Measurements from ENCODE around the gene SNHG17. TPM values are rescaled to one million over a fixed set of nuclear protein-coding genes. Genes with fewer than 3 reads are reported as not detected.
A peak's percentile ranks its signal among the peaks of the same experiment; 100 is the strongest.
"Not testable (repeated sequence)": the region's sequence is repeated elsewhere in the genome, so short reads cannot be mapped to it uniquely, and the experiment has no call there.

SNHG17 gene
- total RNA-seq = 100 to 1,000 TPM; 119 to 137 TPM

- peaks cover 13 to 31% of the 10 kb centered on the region in 2 donors for H3K36me3 Mint-ChIP-seq (ENCODE audit: insufficient read depth in 2 of 2)
- H3K27ac Mint-ChIP-seq = peak within 1 kb of the TSS; percentile 98
- peak; percentile 90 to 93 for DNase-seq
- H3K27me3 Mint-ChIP-seq (ENCODE audit: low read depth) = peaks cover 12% of the 10 kb centered on the region
- peaks cover 44% of the 10 kb centered on the region for H3K4me1 Mint-ChIP-seq (ENCODE audit: low read depth)
- ATAC-seq (replicated peaks in 1 of 2) = peak; percentile 89 to 91
- H3K9me3 Mint-ChIP-seq = peaks cover 0 to 2% of the 10 kb centered on the region in 2 donors
- peak within 1 kb of the TSS; percentile 95 to 98 for H3K4me3 Mint-ChIP-seq
Observed at GRCh38 chr20:38434770-38435554, at the start of gene SNHG17. TSS of gene SNHG17 (minus strand) at chr20:38435328.

DNA sequence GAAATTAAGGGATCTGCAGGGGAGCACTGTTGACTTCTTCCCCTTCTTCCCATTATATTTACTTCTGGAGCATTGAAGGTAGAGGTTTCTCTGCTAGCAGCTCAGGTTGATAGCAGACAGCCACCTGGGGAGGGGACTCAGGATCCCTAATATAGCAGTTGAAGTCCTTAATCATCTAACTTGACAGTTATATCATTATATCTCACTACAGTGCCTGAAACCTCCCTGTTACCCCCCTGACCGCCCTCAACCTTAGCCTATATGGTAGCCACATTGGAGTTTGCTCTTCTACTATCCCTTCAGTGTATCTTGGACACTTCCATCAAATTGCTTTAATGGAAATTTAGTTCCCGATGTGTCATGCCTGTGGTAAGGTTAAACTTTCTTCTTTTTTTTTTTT is 44.5 kb upstream of the SNHG17 start:
- H3K4me3 Mint-ChIP-seq = no peak overlapping the region
- H3K9me3 Mint-ChIP-seq = peaks cover 1 to 2% of the 10 kb centered on the region in 2 donors
- ATAC-seq (replicated peaks in 1 of 2) (no peak), DNase-seq (no peak)
- H3K4me1 Mint-ChIP-seq (ENCODE audit: low read depth) = peaks cover 33% of the 10 kb centered on the region
- H3K27me3 Mint-ChIP-seq (ENCODE audit: low read depth) = no peaks in the 10 kb centered on the region
- peak overlapping the region; percentile 80 for H3K27ac Mint-ChIP-seq
- H3K36me3 Mint-ChIP-seq (ENCODE audit: insufficient read depth in 2 of 2) = peaks cover 3 to 7% of the 10 kb centered on the region in 2 donors

DNA sequence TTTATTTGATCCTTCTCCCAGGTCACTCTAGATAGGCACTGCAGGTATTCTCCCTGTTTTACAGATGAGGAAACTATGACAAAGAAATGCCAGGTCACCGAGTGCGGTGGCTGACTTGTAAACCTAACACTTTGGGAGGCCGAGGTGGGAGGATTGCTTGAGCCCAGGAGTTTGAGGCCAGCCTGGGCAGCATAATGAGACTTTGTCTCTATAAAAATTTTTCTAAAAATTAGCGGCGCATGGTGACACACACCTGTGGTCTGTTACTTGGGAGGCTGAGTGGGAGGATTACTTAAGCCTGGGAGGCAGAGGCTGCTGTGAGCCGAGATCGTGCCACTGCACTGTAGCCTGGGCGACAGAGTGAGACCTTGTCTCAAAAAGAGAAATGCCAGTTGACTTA is 42.6 kb upstream of the SNHG17 start:
- no peak for ATAC-seq (replicated peaks in 1 of 2)
- Mint-ChIP-seq H3K9me3 (peaks cover 1 to 2% of the 10 kb centered on the region in 2 donors), H3K27ac (no peak overlapping the region), H3K4me1 (ENCODE audit: low read depth) (peaks cover 47% of the 10 kb centered on the region), H3K27me3 (ENCODE audit: low read depth) (no peaks in the 10 kb centered on the region), H3K4me3 (no peak overlapping the region), H3K36me3 (ENCODE audit: insufficient read depth in 2 of 2) (peaks cover 3 to 7% of the 10 kb centered on the region in 2 donors)
- DNase-seq = no peak

- ATAC-seq (replicated peaks in 1 of 2) (no peak), DNase-seq (no peak)
- Mint-ChIP-seq H3K27me3 (ENCODE audit: low read depth) (no peaks in the 10 kb centered on the region), H3K27ac (peak overlapping the region; percentile 72), H3K4me3 (peak overlapping the region; percentile 89), H3K9me3 (no peaks in the 10 kb centered on the region), H3K4me1 (ENCODE audit: low read depth) (peaks cover 47% of the 10 kb centered on the region), H3K36me3 (ENCODE audit: insufficient read depth in 2 of 2) (peaks cover 0 to 1% of the 10 kb centered on the region in 2 donors)
Observed at GRCh38 chr20:38473367-38473795, 38.3 kb upstream of the SNHG17 start.

GRCh38 chr20:38472513-38473366 is 37.6 kb upstream of the SNHG17 start, which contains the start of gene RALGAPB:
TSS of gene RALGAPB (plus strand) at chr20:38472843. CDS start at chr20:38488433, 15,590 bp downstream.
- Mint-ChIP-seq H3K4me1 (ENCODE audit: low read depth) (peaks cover 47% of the 10 kb centered on the region), H3K4me3 (peak within 1 kb of the TSS; percentile 89)

DNA sequence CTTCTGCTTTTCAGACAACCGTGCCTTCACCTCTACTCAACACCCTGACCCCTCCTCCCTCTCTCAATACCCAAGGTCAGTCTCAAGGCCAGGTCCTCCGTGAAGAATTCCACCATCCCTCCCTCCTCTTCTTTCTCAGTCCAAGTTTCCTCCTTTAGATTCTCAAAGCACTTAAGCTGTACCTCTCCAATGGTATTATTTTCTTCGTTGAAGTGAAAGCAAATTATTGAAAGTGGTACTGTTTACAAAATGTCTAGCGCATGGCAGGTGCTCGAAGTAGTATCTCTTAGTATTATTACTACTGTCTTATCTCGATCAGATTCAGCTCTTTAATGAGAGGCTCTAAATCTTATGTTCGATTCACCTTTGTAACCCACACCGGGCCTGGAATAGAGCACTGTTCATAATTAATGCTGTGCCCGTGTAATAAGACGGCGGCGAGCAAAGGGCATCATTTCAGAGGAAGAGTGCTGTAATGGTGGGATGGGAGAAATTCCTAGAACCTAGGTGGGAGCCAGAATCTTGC is 36.9 kb upstream of the SNHG17 start:
- no peaks in the 10 kb centered on the region for H3K9me3 Mint-ChIP-seq
- peaks cover 0 to 1% of the 10 kb centered on the region in 2 donors for H3K36me3 Mint-ChIP-seq (ENCODE audit: insufficient read depth in 2 of 2)
- ATAC-seq (replicated peaks in 1 of 2) (peak in 1 of 2 donors; percentile 3), DNase-seq (no peak)
- H3K27me3 Mint-ChIP-seq (ENCODE audit: low read depth) = no peaks in the 10 kb centered on the region
- H3K4me1 Mint-ChIP-seq (ENCODE audit: low read depth) = peaks cover 47% of the 10 kb centered on the region
- peak overlapping the region; percentile 87 to 89 for H3K4me3 Mint-ChIP-seq
- peak overlapping the region; percentile 74 for H3K27ac Mint-ChIP-seq

More at GRCh38 chr20:38472513-38473366, 37.6 kb upstream of the SNHG17 start, which contains the start of gene RALGAPB:
- ATAC-seq (replicated peaks in 1 of 2) (peak; percentile 91 to 96), DNase-seq (peak; percentile 96 to 98)
- Mint-ChIP-seq H3K36me3 (ENCODE audit: insufficient read depth in 2 of 2) (peaks cover 0 to 1% of the 10 kb centered on the region in 2 donors), H3K27ac (peak within 1 kb of the TSS; percentile 74), H3K27me3 (ENCODE audit: low read depth) (no peaks in the 10 kb centered on the region), H3K9me3 (no peaks in the 10 kb centered on the region)

DNA sequence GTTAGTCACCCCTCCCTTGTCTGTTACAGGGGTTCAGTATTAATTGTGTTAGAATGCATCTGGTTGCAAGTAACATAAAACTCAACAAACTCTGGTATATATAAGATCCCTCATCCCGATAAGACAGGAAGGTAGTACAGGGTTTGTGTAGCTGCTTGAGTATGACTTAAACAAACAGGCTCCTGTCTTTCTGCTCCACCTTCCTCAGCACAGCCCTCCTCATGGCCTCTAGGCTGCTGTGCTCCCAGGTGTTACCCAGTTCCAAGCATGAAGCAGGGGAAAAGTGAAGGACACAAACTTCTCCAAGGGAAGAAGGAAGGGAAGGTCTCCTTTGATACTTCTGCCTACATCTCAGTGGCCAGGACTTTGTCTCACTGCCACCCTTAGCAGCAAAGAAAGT is 36.1 kb upstream of the SNHG17 start:
- Mint-ChIP-seq H3K27me3 (ENCODE audit: low read depth) (no peaks in the 10 kb centered on the region), H3K36me3 (ENCODE audit: insufficient read depth in 2 of 2) (no peaks in the 10 kb centered on the region), H3K4me1 (ENCODE audit: low read depth) (peaks cover 41% of the 10 kb centered on the region), H3K4me3 (no peak overlapping the region), H3K9me3 (no peaks in the 10 kb centered on the region), H3K27ac (no peak overlapping the region)
- ATAC-seq (replicated peaks in 1 of 2) (no peak), DNase-seq (no peak)

- Mint-ChIP-seq H3K9me3 (no peaks in the 10 kb centered on the region), H3K27me3 (ENCODE audit: low read depth) (no peaks in the 10 kb centered on the region), H3K36me3 (ENCODE audit: insufficient read depth in 2 of 2) (no peaks in the 10 kb centered on the region), H3K27ac (no peak overlapping the region), H3K4me1 (ENCODE audit: low read depth) (peaks cover 4% of the 10 kb centered on the region), H3K4me3 (no peak overlapping the region)
- no peak for ATAC-seq (replicated peaks in 1 of 2)
- DNase-seq = no peak
Observed at GRCh38 chr20:38466983-38467382, 31.9 kb upstream of the SNHG17 start.

- ATAC-seq (replicated peaks in 1 of 2) = no peak
- no peaks in the 10 kb centered on the region for H3K9me3 Mint-ChIP-seq
- H3K27ac Mint-ChIP-seq = no peak overlapping the region
- H3K27me3 Mint-ChIP-seq (ENCODE audit: low read depth) = no peaks in the 10 kb centered on the region
- no peak overlapping the region for H3K4me3 Mint-ChIP-seq
- H3K4me1 Mint-ChIP-seq (ENCODE audit: low read depth) = no peaks in the 10 kb centered on the region
- no peak for DNase-seq
- no peaks in the 10 kb centered on the region for H3K36me3 Mint-ChIP-seq (ENCODE audit: insufficient read depth in 2 of 2)
Observed at GRCh38 chr20:38466171-38466570, 31.0 kb upstream of the SNHG17 start.

- not testable (repeated sequence) for DNase-seq; ATAC-seq (replicated peaks in 1 of 2); H3K9me3 Mint-ChIP-seq; H3K4me3 Mint-ChIP-seq; H3K27me3 Mint-ChIP-seq (ENCODE audit: low read depth); H3K27ac Mint-ChIP-seq; H3K36me3 Mint-ChIP-seq (ENCODE audit: insufficient read depth in 2 of 2); H3K4me1 Mint-ChIP-seq (ENCODE audit: low read depth)
Observed at GRCh38 chr20:38461569-38461968, 26.4 kb upstream of the SNHG17 start.

DNA sequence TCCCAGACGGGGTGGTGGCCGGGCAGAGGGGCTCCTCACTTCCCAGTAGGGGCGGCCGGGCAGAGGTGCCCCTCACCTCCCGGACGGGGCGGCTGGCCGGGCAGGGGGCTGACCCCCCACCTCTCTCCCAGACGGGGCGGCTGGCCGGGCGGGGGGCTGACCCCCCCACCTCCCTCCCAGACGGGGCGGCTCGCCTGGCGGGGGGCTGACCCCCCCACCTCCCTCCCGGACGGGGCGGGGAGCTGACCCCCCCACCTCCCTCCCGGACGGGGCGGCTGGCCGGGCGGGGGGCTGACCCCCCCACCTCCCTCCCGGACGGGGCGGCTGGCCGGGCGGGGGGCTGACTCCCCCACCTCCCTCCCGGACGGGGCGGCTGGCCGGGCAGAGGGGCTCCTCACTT is 26.0 kb upstream of the SNHG17 start:
- H3K4me1 Mint-ChIP-seq (ENCODE audit: low read depth); H3K27me3 Mint-ChIP-seq (ENCODE audit: low read depth); H3K27ac Mint-ChIP-seq; H3K36me3 Mint-ChIP-seq (ENCODE audit: insufficient read depth in 2 of 2); H3K4me3 Mint-ChIP-seq; DNase-seq; H3K9me3 Mint-ChIP-seq; ATAC-seq (replicated peaks in 1 of 2): not testable (repeated sequence)

- not testable (repeated sequence) for H3K4me3 Mint-ChIP-seq; ATAC-seq (replicated peaks in 1 of 2); H3K36me3 Mint-ChIP-seq (ENCODE audit: insufficient read depth in 2 of 2); DNase-seq; H3K4me1 Mint-ChIP-seq (ENCODE audit: low read depth); H3K27ac Mint-ChIP-seq; H3K9me3 Mint-ChIP-seq; H3K27me3 Mint-ChIP-seq (ENCODE audit: low read depth)
Observed at GRCh38 chr20:38460631-38461030, 25.5 kb upstream of the SNHG17 start.
